ENCODE measurements around the gene TMEM52B.

DNA sequence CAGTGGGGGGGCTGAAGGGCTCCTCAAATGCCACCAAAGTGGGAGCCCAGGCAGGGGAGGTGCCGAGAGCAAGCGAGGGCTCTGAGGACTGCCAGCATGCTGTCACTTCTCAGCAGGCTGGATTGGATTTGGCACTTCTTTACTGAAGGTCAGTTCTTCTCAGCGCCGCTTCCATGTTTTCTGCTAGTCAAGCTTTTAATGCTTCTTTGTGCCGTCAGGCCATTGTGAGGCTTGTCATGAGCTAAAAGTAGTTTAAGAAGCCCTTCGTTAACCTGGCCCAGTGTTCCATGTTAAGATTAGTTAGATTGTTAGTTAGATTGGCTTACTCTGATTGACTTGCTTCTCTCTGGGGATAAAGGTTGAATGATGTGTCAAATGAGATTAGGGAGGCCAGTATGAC is 47.3 kb downstream of the TMEM52B start:
- TF ChIP-seq, protein P1, sequence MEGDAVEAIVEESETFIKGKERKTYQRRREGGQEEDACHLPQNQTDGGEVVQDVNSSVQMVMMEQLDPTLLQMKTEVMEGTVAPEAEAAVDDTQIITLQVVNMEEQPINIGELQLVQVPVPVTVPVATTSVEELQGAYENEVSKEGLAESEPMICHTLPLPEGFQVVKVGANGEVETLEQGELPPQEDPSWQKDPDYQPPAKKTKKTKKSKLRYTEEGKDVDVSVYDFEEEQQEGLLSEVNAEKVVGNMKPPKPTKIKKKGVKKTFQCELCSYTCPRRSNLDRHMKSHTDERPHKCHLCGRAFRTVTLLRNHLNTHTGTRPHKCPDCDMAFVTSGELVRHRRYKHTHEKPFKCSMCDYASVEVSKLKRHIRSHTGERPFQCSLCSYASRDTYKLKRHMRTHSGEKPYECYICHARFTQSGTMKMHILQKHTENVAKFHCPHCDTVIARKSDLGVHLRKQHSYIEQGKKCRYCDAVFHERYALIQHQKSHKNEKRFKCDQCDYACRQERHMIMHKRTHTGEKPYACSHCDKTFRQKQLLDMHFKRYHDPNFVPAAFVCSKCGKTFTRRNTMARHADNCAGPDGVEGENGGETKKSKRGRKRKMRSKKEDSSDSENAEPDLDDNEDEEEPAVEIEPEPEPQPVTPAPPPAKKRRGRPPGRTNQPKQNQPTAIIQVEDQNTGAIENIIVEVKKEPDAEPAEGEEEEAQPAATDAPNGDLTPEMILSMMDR (conservative IDR thresholded peaks at IDR 0.05; ENCODE audit: low read length), result no peak
- TF ChIP-seq EZH2phosphoT487 (IDR thresholded peaks at IDR 0.05; ENCODE audit: borderline replicate concordance), result no peak
